HuH-7 (cell line): ENCODE data around the gene RING1.

Experiments
- DNase-seq: peaks from one replicate; pipeline ENCODE4 v3.0.0; 2011; ENCODE audit warnings: low spot score

RING1 gene

DNA sequence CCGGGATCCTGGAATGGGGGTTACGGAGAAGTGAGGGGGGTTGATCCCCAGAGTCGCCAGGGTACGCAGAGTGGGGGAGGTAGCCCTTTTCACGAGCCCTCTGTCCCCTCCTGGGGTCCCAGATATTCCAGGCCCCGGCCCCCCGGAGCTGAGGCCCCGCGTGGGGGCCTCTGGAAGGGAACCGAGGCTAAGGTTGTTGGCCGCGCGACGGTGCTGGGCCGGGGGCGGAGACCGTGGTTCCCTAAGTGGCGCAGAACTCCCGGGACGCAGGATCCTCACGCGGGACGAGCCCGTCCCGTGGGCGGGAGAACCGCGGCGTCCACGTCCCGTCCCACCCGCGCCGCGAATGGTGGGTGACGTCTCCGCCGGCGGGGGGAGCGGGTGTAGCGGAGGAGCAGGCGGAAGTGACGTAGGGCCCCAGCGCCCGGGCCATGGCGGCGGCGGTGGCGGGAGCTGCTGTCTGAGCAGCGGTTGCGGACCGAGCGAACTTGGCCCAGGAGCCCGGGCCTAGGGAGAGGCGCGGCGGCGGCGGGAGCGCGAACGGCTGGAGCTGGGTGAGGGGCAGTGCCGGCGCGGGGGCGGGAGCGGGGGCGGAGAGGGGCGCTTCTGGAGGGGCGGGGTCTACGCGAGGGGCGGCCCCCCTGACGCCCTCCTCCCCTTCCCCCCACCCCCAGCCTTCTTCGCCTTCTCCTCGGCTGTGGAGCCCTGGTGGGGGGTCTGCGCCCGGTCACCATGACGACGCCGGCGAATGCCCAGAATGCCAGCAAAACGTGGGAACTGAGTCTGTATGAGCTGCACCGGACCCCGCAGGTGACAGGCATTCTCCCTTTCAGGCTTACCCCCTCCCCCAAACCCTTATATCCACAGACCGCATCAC, at the start of gene RING1:
RING1 (plus strand) TSS at position 410 of the 877 bp plus-strand sequence; CDS start at position 733, 323 bp downstream.
- peak; percentile 85 for DNase-seq

DNA sequence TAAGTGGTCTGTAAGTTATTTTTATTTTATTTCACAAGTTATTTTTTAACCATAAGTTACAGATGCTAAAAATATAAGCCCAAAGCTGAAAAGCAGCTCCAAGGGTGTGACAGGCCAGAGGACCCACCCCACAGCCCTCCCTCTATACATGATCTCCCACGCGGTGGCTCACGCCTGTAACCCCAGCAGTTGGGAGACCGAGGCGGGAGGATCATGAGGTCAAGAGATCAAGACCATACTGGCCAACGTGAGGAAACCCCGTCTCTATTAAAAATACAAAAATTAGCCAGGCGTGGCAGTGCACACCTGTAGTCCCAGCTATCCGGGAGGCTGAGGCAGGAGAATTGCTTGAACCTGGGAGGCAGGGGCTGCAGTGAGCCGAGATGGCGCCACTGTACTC, 48.2 kb upstream of the RING1 start:
- DNase-seq, result no peak

- DNase-seq, result no peak
These were observed 47.5 kb upstream of the RING1 start for GRCh38 chr6:33160728-33161344.

GRCh38 chr6:33161354-33162331, 46.7 kb upstream of the RING1 start:
- DNase-seq, result peak; percentile 78

GRCh38 chr6:33163540-33163939, 44.8 kb upstream of the RING1 start:
- no peak for DNase-seq

- DNase-seq, result no peak
These were observed 44.1 kb upstream of the RING1 start for GRCh38 chr6:33164176-33164575.

DNA sequence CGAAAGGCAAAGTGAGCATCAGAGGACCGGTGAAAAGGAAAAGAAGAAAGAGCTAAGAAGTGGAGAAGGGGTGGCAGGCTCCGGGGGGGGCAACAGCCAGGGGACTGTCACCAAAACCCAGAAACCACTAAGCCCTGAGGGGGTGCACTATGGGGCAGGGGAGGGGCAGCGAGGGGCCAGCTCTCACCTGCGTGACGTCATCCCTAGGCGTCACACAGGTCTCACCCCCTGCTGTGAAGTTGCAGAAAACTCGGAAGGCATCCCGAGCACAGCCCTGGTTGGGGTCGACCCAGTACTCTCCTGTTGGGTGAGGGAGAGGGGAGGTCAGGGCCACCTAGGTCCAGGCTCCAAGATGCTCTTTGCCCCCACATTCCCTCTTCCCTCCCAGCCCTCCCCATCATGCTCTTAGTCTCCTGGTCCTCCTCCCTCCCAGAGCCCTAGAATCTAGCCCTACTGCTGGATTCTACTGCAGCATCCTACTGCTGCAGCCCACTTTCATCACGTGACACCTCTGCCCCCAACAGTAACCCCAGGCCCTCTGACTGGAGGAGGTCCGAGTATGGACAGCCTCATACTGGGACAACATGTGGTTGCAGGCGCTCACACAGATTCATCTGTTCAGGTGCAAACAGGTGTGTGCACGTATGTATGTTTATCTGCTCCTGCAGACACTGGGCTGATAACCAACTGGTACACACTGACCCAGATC, 43.5 kb upstream of the RING1 start:
- DNase-seq, result no peak

GRCh38 chr6:33165581-33166258, 42.6 kb upstream of the RING1 start:
- DNase-seq, result no peak

GRCh38 chr6:33166363-33166762, 41.9 kb upstream of the RING1 start:
- DNase-seq, result no peak

DNA sequence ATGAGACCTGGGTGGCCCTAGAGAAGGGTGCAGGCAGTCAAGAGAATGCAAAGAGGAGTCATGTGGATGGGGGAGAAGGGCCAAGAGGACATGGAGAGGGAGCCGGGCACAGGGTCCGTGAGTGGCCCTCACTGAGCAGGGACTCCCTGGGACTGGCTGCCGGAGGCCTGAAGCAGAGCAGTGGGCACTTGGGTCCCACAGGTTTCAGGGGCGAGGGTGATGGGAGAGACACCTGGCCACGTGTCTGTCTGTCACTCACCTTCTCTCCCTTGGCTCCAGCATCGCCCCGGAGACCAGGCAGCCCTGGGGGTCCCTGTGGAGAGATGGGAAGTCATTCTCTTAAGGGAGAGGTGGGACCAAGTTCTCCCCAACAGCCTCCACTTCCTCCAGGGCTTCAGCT, 41.5 kb upstream of the RING1 start:
- no peak for DNase-seq

GRCh38 chr6:33167374-33168283, 40.7 kb upstream of the RING1 start:
- DNase-seq, result no peak

DNA sequence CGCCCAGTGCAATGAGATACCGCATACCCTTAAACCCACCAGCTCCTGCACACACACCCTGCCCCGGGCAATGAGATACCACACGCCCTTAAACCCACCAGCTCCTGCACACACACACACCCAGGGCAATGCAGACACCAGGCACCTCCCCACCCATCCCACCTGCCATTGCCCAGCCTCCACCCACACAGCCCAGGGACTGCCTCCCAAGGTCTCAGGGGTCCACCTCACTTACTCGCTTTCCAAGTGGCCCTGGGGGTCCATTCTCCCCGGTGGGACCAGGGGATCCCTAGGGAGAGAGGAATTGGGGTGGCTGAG, 40.1 kb upstream of the RING1 start:
- no peak for DNase-seq

DNA sequence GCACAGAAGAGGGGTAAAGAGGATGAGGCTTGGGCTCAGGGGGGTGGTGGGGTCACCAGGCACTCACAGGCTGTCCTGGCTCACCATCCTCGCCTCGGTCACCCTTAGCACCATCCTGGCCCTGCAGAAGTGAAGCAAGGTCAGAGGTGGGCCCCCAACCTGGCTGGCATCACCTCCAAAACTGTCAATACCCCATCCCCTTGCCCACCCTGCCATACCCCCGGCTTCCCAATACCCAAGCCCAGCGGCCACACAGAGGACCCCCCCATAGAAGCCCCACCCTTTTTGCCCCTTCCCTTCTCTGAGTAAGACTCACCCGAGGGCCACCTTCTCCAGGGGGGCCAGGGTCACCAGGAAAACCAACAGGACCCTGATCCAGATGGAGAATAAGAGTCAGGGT, 39.7 kb upstream of the RING1 start:
- no peak for DNase-seq

DNA sequence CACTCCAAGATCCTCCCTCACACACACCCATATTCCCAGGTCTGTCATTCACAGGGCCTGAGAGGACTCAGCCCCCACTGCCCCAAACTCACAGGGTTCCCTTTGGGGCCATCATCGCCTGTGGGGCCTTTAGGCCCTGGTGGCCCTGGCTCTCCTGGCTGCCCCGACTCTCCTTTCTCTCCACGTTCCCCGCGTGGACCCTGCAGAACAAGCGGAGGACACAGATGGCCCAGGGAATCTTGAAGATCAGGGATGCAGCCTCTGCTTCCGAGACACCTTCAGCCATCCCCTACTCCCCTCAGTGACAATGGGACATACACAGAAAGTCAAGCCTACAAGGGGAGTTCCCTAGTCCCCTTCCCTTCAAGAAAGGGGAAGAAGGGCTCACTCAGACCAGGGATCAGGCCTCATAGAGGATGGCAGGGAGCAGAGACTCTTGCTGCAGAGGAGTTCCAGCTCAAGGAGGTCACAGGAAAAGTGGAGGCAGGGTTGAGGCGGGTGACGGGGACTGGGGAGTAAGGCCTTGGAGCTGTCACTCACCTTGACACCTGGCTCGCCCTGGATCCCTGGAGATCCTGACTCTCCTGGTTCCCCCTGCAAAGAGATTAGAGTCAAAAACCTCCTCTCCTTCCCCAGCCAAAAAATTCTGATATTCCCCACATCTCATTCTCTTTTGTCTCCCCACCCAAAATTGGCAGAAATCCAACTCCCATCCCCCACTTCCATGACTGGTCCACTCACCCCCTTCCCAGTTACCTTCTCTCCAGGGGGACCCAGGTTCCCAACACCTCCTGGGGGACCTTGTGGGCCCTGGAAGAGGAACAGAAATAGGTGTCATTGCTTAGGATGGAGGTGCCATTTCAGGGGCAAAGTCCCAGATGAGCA, 38.8 kb upstream of the RING1 start:
- DNase-seq, result no peak

DNA sequence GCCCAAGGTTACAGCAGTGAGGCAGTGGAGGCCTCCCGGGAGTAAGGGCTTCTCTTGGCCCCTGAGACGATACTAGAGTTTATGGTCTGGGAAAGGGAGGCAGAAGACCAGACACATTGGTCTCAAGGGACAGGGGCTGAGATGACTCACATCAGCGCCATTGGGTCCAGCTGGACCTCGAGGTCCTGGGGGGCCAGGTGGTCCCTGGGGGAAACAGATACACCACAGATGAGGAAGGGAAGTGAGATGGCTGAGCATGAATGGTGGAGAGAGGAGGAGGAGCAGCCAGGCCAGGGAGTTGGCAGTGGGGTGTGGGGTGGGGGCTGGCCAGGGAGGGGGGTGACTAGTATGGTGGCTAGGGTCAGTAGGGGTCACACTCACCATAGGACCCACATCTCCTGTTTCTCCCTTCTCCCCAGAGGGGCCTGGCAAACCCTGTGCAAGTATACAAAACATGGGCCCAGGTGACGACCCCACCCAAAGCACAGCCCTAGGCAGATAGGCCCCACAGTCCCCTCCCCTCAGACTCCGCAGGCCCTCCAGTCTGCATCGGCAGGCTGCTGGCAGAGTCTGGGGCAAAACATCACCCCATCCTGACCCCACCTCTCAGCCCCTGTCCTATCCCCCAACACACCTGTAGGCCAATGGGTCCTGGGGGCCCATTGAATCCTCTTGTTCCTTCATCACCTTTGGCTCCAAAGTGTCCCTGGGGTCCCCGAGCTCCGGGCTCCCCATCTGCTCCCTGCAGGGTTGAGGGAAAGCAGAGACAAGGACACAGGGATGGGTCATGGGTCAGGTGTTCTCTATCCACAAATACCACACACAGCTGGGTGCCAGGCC, 37.9 kb upstream of the RING1 start:
- DNase-seq, result no peak

GRCh38 chr6:33171016-33171879, 37.1 kb upstream of the RING1 start:
- DNase-seq, result no peak
